Cardiac muscle cell (in vitro differentiated cells and primary cell): ENCODE data around the gene ABCC1. TPM values are rescaled to one million over a fixed set of nuclear protein-coding genes. Genes with fewer than 3 reads are reported as not detected.
A peak's percentile ranks its signal among the peaks of the same experiment; 100 is the strongest.

Source experiments
- DNase-seq, 2 donors: peaks; one replicate each; pipeline versions ENCODE4 v3.0.0 to v3.0.0-alpha.2; 2010 to 2017; ENCODE audit warnings: low read depth in 1 of 2, low spot score in 1 of 2
- H3K27ac ChIP-seq: fragments of 200-600 bp; sonication (generic); 2 replicates; pipeline ENCODE4 v1.5.1; 2016
- H3K27me3 ChIP-seq: fragments of 200-600 bp; sonication (generic); 2 replicates; pipeline ENCODE4 v1.6.0; 2016; ENCODE audit warnings: control low read depth
- H3K36me3 ChIP-seq: fragments of 200-600 bp; sonication (generic); 2 replicates; pipeline ENCODE4 v1.5.1; 2016; ENCODE audit warnings: control low read depth
- H3K4me1 ChIP-seq: fragments of 200-600 bp; sonication (generic); 2 replicates; pipeline ENCODE4 v1.8.1; 2017; ENCODE audit warnings: low read depth, mild to moderate bottlenecking, mixed run types
- H3K4me3 ChIP-seq: fragments of 200-600 bp; sonication (generic); 2 replicates; pipeline ENCODE4 v1.5.1; 2016; ENCODE audit warnings: mild to moderate bottlenecking
- H3K9me3 ChIP-seq: fragments of 200-600 bp; sonication (generic); 2 replicates; pipeline ENCODE4 v1.5.1; 2017; ENCODE audit warnings: low read depth, mild to moderate bottlenecking, control low read depth
- CTCF ChIP-seq: IDR thresholded peaks from 2 replicates; pipeline ENCODE4 v1.5.1; 2012; ENCODE audit warnings: low read depth, mild to moderate bottlenecking, low read length
- polyA plus RNA-seq: library from polyadenylated mRNA; unstranded; fragments of >200 nt; fragmentation: Nextera tagmentation; extraction: Ambion mirVana; gene quantifications from 2 replicates; pipeline ENCODE4 v1.2.1, GENCODE V29; 2016
- total RNA-seq: library from RNA; depleted of rRNA; stranded (reverse); fragments of >200 nt; gene quantifications from 2 replicates; pipeline ENCODE4 v1.2.3, GENCODE V29; 2016

ABCC1 gene
- total and polyA plus RNA-seq, 2 experiments from 2014 or later: 14.2 to 31.0 TPM

DNA sequence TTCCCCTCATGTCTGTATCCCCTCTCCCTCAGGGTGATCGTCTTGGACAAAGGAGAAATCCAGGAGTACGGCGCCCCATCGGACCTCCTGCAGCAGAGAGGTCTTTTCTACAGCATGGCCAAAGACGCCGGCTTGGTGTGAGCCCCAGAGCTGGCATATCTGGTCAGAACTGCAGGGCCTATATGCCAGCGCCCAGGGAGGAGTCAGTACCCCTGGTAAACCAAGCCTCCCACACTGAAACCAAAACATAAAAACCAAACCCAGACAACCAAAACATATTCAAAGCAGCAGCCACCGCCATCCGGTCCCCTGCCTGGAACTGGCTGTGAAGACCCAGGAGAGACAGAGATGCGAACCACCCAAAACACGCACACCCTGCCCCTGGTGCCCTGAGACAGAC is 191.7 kb downstream of the ABCC1 start:
- peaks cover 23% of the 10 kb centered on the region for H3K36me3 ChIP-seq

DNA sequence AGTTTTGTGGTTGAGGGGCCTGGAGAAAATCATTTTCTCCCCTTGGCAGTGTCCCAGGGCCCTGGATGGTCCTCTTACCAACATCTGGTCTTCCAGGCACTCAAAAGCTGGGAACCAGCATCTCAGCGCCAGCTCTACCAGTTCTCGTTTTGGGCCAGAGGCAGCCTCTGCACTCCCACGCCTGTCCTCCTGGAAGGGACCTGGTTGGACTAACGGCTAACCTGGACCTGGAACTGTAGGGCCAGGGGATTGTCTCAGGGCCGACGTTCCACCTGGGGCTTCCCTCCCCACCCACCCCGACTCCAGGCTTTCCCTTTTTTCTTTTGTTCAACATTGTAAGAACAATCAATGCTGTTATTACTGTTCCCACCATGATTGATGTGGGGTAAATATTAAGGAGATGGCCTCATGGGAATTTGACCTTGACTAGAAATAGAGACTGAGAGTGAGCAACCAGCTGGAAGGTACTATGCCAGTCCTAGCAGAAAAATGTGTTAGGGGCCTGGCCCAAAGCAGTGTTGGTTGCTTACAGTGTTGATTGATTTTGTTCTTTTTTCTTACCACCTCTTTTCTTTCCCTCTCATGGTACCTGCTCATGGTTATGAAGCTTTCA is 192.5 kb downstream of the ABCC1 start:
- Histone ChIP-seq H3K27me3 (no peaks in the 10 kb centered on the region), H3K9me3 (no peaks in the 10 kb centered on the region), H3K4me1 (no peaks in the 10 kb centered on the region), H3K36me3 (peaks cover 17% of the 10 kb centered on the region), H3K27ac (no peak overlapping the region), H3K4me3 (no peak overlapping the region)
- no peak for TF ChIP-seq CTCF
- no peak for DNase-seq

More for the DNA sequence above, 191.7 kb downstream of the ABCC1 start:
- H3K4me1 ChIP-seq: no peaks in the 10 kb centered on the region
- no peak overlapping the region for H3K4me3 ChIP-seq
- no peak for TF ChIP-seq CTCF
- H3K9me3 ChIP-seq: no peaks in the 10 kb centered on the region
- no peak overlapping the region for H3K27ac ChIP-seq
- no peaks in the 10 kb centered on the region for H3K27me3 ChIP-seq
- no peak for DNase-seq

DNA sequence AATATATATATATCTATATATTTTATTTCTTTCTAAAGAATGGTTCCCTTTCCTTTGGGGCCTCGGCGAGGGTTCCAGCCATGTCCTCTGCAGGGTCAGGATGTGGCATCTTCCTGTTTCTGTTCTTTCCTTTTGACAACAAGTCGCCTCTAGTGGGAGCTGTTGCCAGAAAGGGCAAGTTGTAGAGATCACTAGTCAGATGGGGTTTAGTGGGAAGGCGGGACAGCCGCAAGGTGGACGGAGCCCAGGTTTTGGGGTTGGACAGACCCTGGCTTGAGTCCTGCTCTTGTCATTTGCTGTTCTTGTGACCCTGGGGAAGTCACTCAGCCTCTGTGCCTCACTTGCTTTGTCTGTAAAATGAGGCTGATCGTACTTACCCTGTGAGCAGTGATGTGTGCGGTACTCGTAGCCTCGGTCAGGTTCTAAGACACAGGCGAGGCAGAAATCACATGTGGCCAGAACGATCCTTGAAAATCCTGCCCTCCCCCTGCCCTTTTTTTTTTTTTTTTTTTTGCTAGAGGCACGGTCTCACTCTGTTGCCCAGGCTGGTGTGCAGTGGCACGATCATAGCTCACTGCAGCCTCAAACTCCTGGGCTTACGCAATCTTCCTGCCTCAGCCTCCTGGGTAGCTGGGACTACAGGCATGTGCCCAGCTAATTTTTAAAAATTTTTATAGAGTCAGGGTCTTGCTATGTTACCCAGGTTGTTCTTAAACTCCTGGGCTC is 193.8 kb downstream of the ABCC1 start:
- DNase-seq: peak in 1 of 2 donors; percentile 11

GRCh38 chr16:16143931-16144330 is 194.5 kb downstream of the ABCC1 start:
- H3K9me3 ChIP-seq: no peaks in the 10 kb centered on the region
- no peak overlapping the region for H3K27ac ChIP-seq
- DNase-seq: no peak
- no peaks in the 10 kb centered on the region for H3K27me3 ChIP-seq
- H3K4me3 ChIP-seq: no peak overlapping the region
- no peaks in the 10 kb centered on the region for H3K4me1 ChIP-seq
- TF ChIP-seq CTCF: no peak
- H3K36me3 ChIP-seq: peaks cover 14% of the 10 kb centered on the region

More for the DNA sequence above, 193.8 kb downstream of the ABCC1 start:
- H3K27me3 ChIP-seq: no peaks in the 10 kb centered on the region
- no peaks in the 10 kb centered on the region for H3K9me3 ChIP-seq
- H3K4me1 ChIP-seq: no peaks in the 10 kb centered on the region
- H3K4me3 ChIP-seq: no peak overlapping the region
- no peak overlapping the region for H3K27ac ChIP-seq
- TF ChIP-seq CTCF: peak; percentile 34
- H3K36me3 ChIP-seq: peaks cover 17% of the 10 kb centered on the region

DNA sequence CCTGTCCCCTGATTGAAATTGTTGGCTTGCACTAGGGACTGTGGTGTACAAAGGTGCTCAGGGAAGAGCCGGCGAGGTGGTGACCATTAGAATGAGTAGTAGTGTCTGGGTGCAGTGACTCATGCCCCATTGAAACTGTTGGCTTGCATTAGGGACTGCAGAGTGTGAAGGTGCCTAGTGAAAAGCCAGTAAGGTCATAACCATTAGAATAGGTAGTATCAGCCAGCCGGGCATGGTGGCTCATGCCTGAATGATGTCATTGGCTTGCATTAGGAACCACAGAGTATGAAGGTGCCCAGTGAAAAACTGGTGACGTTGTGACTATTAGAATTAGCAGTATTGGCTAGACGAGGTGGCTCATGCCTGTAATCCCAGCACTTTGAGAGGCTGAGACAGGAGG is 195.0 kb downstream of the ABCC1 start:
- Histone ChIP-seq H3K9me3 (no peaks in the 10 kb centered on the region), H3K27me3 (no peaks in the 10 kb centered on the region), H3K27ac (no peak overlapping the region), H3K4me1 (no peaks in the 10 kb centered on the region), H3K36me3 (peaks cover 10% of the 10 kb centered on the region), H3K4me3 (no peak overlapping the region)
- no peak for TF ChIP-seq CTCF
- no peak for DNase-seq
